RWPE2 (cell line): Measurements from ENCODE around the gene BICRAL.

Experiments
- ATAC-seq: fragments of 200-7000 bp; cut with Tn5 transposase; 3 replicates; pipeline ENCODE4 v1.9.1; 2021; ENCODE audit warnings: low read depth
- DNase-seq: peaks from one replicate; pipeline ENCODE4 v3.0.0-alpha.2; 2020; ENCODE audit warnings: low spot score
- H3K27ac ChIP-seq: fragments of 450-650 bp; 2 replicates; pipeline ENCODE4 v1.5.1; 2017; ENCODE audit warnings: mild to moderate bottlenecking; ENCODE audit not compliant: poor library complexity, severe bottlenecking
- H3K27me3 ChIP-seq: fragments of 250-450 bp; sonication (Bioruptor Pico); 2 replicates; pipeline ENCODE4 v1.5.1; 2021; ENCODE audit warnings: mild to moderate bottlenecking, moderate library complexity; ENCODE audit not compliant: insufficient read depth, poor library complexity, severe bottlenecking
- H3K36me3 ChIP-seq: fragments of 250-450 bp; sonication (Bioruptor Pico); 2 replicates; pipeline ENCODE4 v1.5.1; 2020; ENCODE audit warnings: low read depth, mild to moderate bottlenecking, moderate library complexity
- H3K4me1 ChIP-seq: fragments of 250-450 bp; sonication (Bioruptor Pico); 2 replicates; pipeline ENCODE4 v1.5.1; 2021; ENCODE audit warnings: mild to moderate bottlenecking, moderate library complexity; ENCODE audit not compliant: insufficient read depth, poor library complexity, severe bottlenecking
- H3K4me3 ChIP-seq: fragments of 250-450 bp; sonication (Bioruptor Pico); 2 replicates; pipeline ENCODE4 v1.5.1; 2021; ENCODE audit warnings: mild to moderate bottlenecking, moderate library complexity; ENCODE audit not compliant: severe bottlenecking
- H3K9me3 ChIP-seq: fragments of 250-450 bp; sonication (Bioruptor Pico); 2 replicates; pipeline ENCODE4 v1.5.1; 2021; ENCODE audit warnings: mild to moderate bottlenecking, moderate library complexity; ENCODE audit not compliant: severe bottlenecking
- CTCF ChIP-seq: fragments of 450-650 bp; IDR thresholded peaks from one replicate; pipeline ENCODE4 v1.5.1; 2017; ENCODE audit warnings: mild to moderate bottlenecking, moderate library complexity; ENCODE audit not compliant: poor library complexity, severe bottlenecking

The BICRAL gene

DNA sequence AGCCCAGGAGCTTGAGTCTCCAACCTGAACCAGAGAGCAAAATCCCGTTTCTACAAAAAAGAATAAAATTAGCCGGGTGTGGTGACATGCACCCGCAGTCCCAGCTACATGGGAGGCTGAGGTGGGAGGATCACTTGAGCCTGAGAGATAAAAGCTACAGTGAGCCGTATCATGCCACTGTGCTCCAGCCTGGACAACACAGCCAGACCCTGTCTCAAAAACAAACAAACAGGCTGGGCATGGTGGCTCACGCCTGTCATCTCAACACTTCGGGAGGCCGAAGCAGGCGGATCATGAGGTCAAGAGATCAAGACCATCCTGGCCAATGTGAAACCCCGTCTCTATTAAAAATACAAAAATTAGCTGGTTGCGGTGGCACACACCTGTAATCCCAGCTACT, 122.6 kb downstream of the BICRAL start:
- H3K4me3 ChIP-seq = no peak overlapping the region

GRCh38 chr6:42907336-42907735, 125.5 kb downstream of the BICRAL start:
- DNase-seq (no peak), ATAC-seq (no peak)
- H3K9me3 ChIP-seq = no peaks in the 10 kb centered on the region
- H3K27me3 ChIP-seq = no peaks in the 10 kb centered on the region
- no peak overlapping the region for H3K4me3 ChIP-seq
- H3K27ac ChIP-seq = no peak overlapping the region
- H3K36me3 ChIP-seq = no peaks in the 10 kb centered on the region
- no peaks in the 10 kb centered on the region for H3K4me1 ChIP-seq
- no peak for TF ChIP-seq CTCF

More for the DNA sequence above, 122.6 kb downstream of the BICRAL start:
- no peaks in the 10 kb centered on the region for H3K36me3 ChIP-seq
- no peaks in the 10 kb centered on the region for H3K4me1 ChIP-seq
- ATAC-seq (no peak), DNase-seq (no peak)
- no peaks in the 10 kb centered on the region for H3K9me3 ChIP-seq
- no peak overlapping the region for H3K27ac ChIP-seq
- TF ChIP-seq CTCF = no peak
- no peaks in the 10 kb centered on the region for H3K27me3 ChIP-seq

GRCh38 chr6:42909835-42910234, 128.0 kb downstream of the BICRAL start:
- H3K27ac ChIP-seq = no peak overlapping the region
- H3K9me3 ChIP-seq = no peaks in the 10 kb centered on the region
- no peaks in the 10 kb centered on the region for H3K4me1 ChIP-seq
- H3K27me3 ChIP-seq = no peaks in the 10 kb centered on the region
- no peak for DNase-seq
- no peaks in the 10 kb centered on the region for H3K36me3 ChIP-seq
- no peak overlapping the region for H3K4me3 ChIP-seq
- ATAC-seq = no peak
- TF ChIP-seq CTCF = no peak

- Histone ChIP-seq H3K4me3 (no peak overlapping the region), H3K36me3 (no peaks in the 10 kb centered on the region), H3K9me3 (no peaks in the 10 kb centered on the region), H3K4me1 (no peaks in the 10 kb centered on the region), H3K27ac (no peak overlapping the region), H3K27me3 (no peaks in the 10 kb centered on the region)
- no peak for TF ChIP-seq CTCF
- ATAC-seq (no peak), DNase-seq (no peak)
Observed at GRCh38 chr6:42911171-42912021, 129.5 kb downstream of the BICRAL start.

DNA sequence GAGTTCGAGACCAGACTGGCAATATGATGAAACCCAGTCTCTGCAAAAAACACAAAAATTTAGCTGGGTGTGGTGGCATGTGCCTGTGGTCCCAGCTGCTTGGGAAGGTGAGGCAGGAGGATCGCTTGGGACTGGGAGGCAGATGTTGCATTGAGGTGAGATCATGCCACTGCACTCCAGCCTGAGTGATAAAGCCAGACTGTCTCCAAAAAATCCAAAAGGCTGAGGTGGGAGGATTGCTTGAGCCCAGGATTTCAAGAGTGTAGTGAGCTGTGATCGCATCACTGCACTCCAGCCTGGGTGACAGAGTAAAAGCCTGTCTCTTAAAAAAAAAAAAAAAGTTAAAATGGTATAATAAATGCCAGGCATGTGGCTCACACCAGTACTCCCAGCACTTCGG, 132.7 kb downstream of the BICRAL start:
- no peaks in the 10 kb centered on the region for H3K4me1 ChIP-seq
- H3K9me3 ChIP-seq = no peaks in the 10 kb centered on the region
- no peak overlapping the region for H3K4me3 ChIP-seq
- TF ChIP-seq CTCF = no peak
- DNase-seq (no peak), ATAC-seq (no peak)
- H3K27ac ChIP-seq = no peak overlapping the region
- no peaks in the 10 kb centered on the region for H3K27me3 ChIP-seq
- H3K36me3 ChIP-seq = no peaks in the 10 kb centered on the region
